HL-60 (cell line): ENCODE measurements around the gene HOXA13.

Source experiments
- DNase-seq, 2 experiments: peaks; one replicate each; pipeline ENCODE4 v3.0.0-alpha.2; 2010 to 2020; ENCODE audit warnings: low read depth in 1 of 2, low spot score in 1 of 2
- H3K27ac ChIP-seq: fragments of 250-450 bp; sonication (Bioruptor Pico); replicated peaks from 2 replicates; pipeline ENCODE4 v1.5.1; 2020; ENCODE audit warnings: mild to moderate bottlenecking, moderate library complexity
- H3K27me3 ChIP-seq: fragments of 250-450 bp; sonication (Bioruptor Pico); 2 replicates; pipeline ENCODE4 v1.5.1; 2021; ENCODE audit warnings: mild to moderate bottlenecking, moderate library complexity; ENCODE audit not compliant: insufficient read depth, poor library complexity, severe bottlenecking
- H3K4me3 ChIP-seq: replicated peaks from 2 replicates; pipeline ENCODE4 v1.5.1; 2011; ENCODE audit warnings: mild to moderate bottlenecking, control low read depth, low read length; ENCODE audit not compliant: insufficient read depth
- GABPA ChIP-seq: IDR thresholded peaks from 2 replicates; pipeline ENCODE4 v1.6.1; 2012; ENCODE audit warnings: low read depth
- POLR2AphosphoS5 ChIP-seq: IDR thresholded peaks from 2 replicates; pipeline ENCODE4 v1.6.1; 2012; ENCODE audit warnings: low read depth
- SPI1 ChIP-seq: IDR thresholded peaks from 2 replicates; pipeline ENCODE4 v1.6.1; 2012; ENCODE audit warnings: low read depth, mild to moderate bottlenecking, borderline replicate concordance
- TF ChIP-seq, protein P1 (sequence below): IDR thresholded peaks from 2 replicates; pipeline ENCODE4 v1.6.1; 2012; ENCODE audit warnings: low read depth; ENCODE audit not compliant: insufficient replicate concordance
- TF ChIP-seq, protein P2 (sequence below): IDR thresholded peaks from one replicate; pipeline ENCODE4 v1.5.1; 2011; ENCODE audit warnings: low read length, control low read depth, inconsistent platforms; ENCODE audit not compliant: insufficient read depth

The HOXA13 gene

DNA sequence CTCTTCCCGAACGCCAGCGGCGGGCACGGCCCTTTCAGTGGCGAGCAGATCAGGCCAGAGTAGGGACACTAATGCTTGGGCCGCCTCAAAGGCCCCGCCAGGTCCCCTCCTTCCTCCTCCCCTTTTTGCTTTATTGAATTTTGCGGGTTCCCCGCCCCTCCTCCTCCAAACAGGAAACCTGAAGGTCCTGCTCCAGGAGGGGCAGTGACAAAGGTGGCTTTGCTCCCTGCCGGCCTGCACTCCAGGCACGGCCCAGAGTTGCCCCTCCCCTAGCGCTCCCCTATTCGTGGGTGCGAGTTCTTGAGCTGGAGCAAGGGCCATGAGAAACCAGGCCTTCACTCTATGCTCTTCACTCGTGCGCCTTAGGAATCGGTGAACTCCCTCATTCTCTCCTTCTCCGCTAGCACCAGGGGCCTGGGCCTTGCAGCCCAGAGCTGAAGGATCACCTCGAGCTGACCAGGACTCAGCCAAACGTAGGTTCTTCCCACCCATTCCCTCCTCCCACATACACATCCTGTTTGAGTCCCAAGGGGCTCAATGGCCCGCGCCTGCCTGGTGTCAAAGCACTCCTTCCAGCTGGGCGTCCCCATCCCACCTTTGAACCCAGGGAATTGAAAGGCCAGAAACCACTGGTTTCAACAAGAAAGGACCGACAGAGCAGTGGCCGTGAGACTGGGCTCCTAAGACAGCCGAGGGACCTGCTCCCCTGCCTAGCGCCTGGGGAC, 51.7 kb downstream of the HOXA13 start:
- DNase-seq: no peak
- no peak overlapping the region for H3K27ac ChIP-seq
- TF ChIP-seq, protein P1, sequence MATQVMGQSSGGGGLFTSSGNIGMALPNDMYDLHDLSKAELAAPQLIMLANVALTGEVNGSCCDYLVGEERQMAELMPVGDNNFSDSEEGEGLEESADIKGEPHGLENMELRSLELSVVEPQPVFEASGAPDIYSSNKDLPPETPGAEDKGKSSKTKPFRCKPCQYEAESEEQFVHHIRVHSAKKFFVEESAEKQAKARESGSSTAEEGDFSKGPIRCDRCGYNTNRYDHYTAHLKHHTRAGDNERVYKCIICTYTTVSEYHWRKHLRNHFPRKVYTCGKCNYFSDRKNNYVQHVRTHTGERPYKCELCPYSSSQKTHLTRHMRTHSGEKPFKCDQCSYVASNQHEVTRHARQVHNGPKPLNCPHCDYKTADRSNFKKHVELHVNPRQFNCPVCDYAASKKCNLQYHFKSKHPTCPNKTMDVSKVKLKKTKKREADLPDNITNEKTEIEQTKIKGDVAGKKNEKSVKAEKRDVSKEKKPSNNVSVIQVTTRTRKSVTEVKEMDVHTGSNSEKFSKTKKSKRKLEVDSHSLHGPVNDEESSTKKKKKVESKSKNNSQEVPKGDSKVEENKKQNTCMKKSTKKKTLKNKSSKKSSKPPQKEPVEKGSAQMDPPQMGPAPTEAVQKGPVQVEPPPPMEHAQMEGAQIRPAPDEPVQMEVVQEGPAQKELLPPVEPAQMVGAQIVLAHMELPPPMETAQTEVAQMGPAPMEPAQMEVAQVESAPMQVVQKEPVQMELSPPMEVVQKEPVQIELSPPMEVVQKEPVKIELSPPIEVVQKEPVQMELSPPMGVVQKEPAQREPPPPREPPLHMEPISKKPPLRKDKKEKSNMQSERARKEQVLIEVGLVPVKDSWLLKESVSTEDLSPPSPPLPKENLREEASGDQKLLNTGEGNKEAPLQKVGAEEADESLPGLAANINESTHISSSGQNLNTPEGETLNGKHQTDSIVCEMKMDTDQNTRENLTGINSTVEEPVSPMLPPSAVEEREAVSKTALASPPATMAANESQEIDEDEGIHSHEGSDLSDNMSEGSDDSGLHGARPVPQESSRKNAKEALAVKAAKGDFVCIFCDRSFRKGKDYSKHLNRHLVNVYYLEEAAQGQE: no peak
- no peak for TF ChIP-seq GABPA
- TF ChIP-seq, protein P2, sequence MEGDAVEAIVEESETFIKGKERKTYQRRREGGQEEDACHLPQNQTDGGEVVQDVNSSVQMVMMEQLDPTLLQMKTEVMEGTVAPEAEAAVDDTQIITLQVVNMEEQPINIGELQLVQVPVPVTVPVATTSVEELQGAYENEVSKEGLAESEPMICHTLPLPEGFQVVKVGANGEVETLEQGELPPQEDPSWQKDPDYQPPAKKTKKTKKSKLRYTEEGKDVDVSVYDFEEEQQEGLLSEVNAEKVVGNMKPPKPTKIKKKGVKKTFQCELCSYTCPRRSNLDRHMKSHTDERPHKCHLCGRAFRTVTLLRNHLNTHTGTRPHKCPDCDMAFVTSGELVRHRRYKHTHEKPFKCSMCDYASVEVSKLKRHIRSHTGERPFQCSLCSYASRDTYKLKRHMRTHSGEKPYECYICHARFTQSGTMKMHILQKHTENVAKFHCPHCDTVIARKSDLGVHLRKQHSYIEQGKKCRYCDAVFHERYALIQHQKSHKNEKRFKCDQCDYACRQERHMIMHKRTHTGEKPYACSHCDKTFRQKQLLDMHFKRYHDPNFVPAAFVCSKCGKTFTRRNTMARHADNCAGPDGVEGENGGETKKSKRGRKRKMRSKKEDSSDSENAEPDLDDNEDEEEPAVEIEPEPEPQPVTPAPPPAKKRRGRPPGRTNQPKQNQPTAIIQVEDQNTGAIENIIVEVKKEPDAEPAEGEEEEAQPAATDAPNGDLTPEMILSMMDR: no peak
- TF ChIP-seq SPI1: no peak
- no peak for TF ChIP-seq POLR2AphosphoS5
- no peak overlapping the region for H3K4me3 ChIP-seq
- peaks cover 35% of the 10 kb centered on the region for H3K27me3 ChIP-seq

- TF ChIP-seq GABPA: no peak
- TF ChIP-seq POLR2AphosphoS5: no peak
- no peak within 1 kb of the TSS for H3K27ac ChIP-seq
- H3K4me3 ChIP-seq: no peak within 1 kb of the TSS
- DNase-seq: no peak
- H3K27me3 ChIP-seq: peaks cover 28% of the 10 kb centered on the region
These were observed 52.5 kb downstream of the HOXA13 start, which contains the start of gene HOXA6 for GRCh38 chr7:27147199-27148030. TSS of gene HOXA6 (minus strand) at chr7:27147774. CDS start at chr7:27147749, 25 bp downstream.

DNA sequence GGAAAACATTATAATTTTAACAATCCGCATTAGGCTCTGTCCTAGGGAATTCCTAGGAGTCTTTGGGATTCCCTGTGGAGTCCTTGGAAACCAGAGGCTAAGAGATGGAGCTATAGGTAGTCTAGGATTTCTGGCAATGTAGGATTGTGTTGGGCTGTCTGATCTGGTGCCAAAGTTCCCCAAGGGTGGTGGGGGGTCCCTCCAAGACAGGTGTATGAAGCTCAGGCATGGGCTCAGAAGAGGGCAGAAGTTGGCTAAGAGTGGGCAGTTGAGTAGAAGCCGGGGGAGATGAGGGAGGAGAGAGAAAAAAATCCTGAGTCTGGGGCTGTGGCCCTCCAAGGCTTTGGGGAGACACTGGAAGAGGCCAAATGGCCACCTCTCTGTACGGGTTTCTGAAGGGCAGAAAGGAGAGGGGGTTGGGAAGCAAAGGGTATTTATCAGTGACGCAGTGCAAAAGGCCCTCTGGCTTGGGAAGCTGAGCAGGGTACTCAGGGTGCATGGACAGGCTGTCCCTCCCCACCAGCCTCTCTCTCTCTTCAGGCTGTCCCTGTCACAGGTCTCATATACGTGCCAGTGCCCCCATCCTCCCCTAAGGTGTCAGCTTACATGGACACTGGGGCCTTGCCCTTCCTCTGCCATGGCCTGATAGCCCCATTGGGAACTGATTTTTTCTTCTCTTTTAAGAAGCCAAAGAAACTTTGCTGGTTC, 53.2 kb downstream of the HOXA13 start:
- Histone ChIP-seq H3K27ac (no peak overlapping the region), H3K4me3 (no peak overlapping the region), H3K27me3 (peaks cover 21% of the 10 kb centered on the region)
- DNase-seq: no peak
- TF ChIP-seq, protein P1: no peak
- TF ChIP-seq GABPA (no peak), SPI1 (no peak), POLR2AphosphoS5 (no peak)
- TF ChIP-seq, protein P2: no peak

DNA sequence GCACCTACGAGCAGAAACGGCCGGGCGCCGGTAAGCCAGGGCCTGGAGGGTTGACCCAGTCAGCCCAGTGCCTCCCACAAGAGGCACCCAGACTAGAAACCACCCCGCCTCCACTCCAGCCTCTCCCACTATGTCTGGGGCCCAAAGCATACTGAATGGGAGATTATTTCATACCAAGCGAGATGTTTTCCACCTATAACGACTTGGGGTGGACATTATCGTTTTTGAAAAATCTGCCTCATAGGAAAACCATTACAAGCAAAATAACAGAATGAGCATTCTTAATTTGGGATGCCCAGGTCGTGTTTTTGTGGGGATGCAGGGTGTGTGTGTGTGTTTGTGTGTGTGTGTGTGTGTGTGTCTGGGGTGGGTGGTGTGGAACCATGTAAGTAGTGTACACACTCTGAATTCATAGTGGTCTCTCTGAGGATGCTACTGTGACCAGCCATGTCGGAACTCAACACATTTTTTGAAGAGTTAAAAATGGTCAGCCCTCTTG, 53.9 kb downstream of the HOXA13 start:
- H3K27me3 ChIP-seq: peaks cover 16% of the 10 kb centered on the region
- no peak overlapping the region for H3K27ac ChIP-seq
- TF ChIP-seq, protein P1: no peak
- TF ChIP-seq POLR2AphosphoS5 (no peak), GABPA (no peak), SPI1 (no peak)
- TF ChIP-seq, protein P2: no peak
- H3K4me3 ChIP-seq: no peak overlapping the region
- DNase-seq: no peak
